ENCODE results near the gene TULP3.
"Not testable (repeated sequence)": the region's sequence is repeated elsewhere in the genome, so short reads cannot be mapped to it uniquely, and the experiment has no call there.

The TULP3 gene

GRCh38 chr12:2890388-2891239, at the start of gene TULP3:
TULP3 (plus strand) TSS chr12:2890891; CDS start chr12:2890948, 57 bp downstream.
- DNase-seq = peak; percentile 97 to 98

GRCh38 chr12:2841056-2841650, 49.5 kb upstream of the TULP3 start:
- peak in 1 of 2 experiments; percentile 16 for DNase-seq

GRCh38 chr12:2842948-2843347, 47.7 kb upstream of the TULP3 start:
- DNase-seq = no peak

GRCh38 chr12:2844786-2845185, 45.9 kb upstream of the TULP3 start:
- no peak for DNase-seq

- no peak for DNase-seq
Measured at GRCh38 chr12:2845280-2845679, 45.4 kb upstream of the TULP3 start.

- no peak for DNase-seq
Measured at GRCh38 chr12:2851931-2852330, 38.8 kb upstream of the TULP3 start.

DNA sequence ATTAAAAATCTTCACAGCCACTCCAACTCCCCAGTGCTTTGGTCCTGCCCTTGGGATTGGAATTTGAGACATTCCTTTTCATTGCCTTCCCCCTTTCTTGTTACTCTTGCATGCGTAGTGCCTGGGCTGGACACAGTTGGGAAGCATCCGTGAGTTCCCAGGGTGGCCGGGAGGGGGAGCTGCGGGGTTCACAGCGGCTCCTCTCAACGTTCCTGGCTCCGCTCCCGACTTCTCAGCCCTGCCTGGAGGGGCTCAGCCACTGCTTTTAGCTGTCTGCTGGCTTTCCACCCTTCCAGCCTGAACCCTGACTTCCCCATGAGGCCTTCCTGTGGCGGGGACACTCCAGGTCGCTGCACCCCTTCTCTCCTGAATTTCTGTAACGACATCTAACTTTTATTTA, 37.1 kb upstream of the TULP3 start:
- peak; percentile 35 to 53 for DNase-seq

GRCh38 chr12:2854669-2855453, 35.8 kb upstream of the TULP3 start:
- DNase-seq = no peak

GRCh38 chr12:2855546-2855945, 35.1 kb upstream of the TULP3 start:
- DNase-seq = no peak

- DNase-seq = no peak
Measured at GRCh38 chr12:2856051-2856450, 34.6 kb upstream of the TULP3 start.

DNA sequence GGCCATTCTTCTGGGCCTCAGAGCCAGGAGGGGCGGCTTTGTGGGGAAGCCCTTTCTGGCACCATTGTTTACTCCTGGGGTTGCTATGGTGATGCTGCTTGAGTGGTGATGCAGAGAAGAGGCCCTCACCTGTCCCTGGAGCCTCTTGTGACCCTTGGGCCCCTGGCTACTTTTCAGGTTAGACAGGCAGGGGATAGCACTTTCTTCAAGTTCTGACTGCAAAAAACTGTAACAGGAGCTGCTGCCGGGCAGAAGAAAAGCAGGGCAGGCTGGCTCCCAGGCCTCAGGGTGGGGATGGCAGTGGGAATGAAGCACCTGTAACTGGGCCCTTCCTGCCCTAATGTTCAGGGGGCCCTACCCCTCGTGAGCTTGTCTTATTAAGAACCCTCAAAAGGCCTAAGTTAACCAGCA, 33.7 kb upstream of the TULP3 start, which contains the start of gene TEX52:
Gene TEX52, minus strand, starts transcription at position 19 of the 411 bp plus-strand sequence. Its CDS starts 13 bp downstream, at position 6.
- DNase-seq = no peak

- no peak for DNase-seq
Measured at GRCh38 chr12:2857576-2857975, 33.1 kb upstream of the TULP3 start.

DNA sequence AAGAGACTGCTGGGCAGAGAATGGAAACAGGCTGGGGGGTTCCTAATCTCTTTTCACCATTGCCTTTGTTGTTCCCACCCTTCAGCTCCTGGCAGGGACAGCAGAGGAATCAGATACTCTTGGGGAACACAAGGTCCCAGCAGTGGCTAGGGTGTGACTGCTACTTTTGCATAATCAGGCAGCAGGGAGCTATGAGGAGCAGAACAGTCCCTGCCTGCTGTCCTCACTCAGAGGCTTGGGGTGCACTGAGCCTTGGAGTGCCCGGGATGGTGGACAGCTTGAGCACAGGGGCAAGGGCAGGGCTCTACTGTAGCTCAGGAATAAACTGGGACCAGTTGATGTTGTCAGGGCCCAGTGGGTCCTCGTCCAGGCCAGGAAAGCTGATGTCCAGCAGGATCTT, 32.4 kb upstream of the TULP3 start:
- no peak for DNase-seq

GRCh38 chr12:2858944-2859421, 31.7 kb upstream of the TULP3 start:
- no peak for DNase-seq

GRCh38 chr12:2860170-2860569, 30.5 kb upstream of the TULP3 start:
- no peak for DNase-seq

DNA sequence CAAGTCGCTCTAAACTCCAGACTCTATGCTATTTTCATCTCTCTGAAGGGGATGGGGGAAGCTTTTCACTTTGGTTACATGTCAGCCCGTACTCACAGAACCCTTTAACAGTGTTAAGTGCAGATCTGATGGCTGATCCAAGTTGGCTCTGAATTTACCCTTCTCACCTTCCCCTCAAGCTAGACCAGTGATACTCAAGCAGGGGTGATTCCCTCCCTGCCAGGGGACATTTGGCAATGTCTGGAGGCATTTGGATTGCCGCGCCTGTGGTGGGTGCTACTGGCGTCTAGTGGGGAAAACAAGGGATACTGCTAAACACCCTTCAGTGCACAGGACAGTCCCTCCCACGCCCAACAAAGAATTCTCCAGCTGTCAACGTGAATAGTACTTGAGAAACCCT, 27.8 kb upstream of the TULP3 start:
- DNase-seq = no peak

GRCh38 chr12:2863402-2863801, 27.3 kb upstream of the TULP3 start:
- DNase-seq = not testable (repeated sequence)

GRCh38 chr12:2864198-2864597, 26.5 kb upstream of the TULP3 start:
- no peak for DNase-seq

DNA sequence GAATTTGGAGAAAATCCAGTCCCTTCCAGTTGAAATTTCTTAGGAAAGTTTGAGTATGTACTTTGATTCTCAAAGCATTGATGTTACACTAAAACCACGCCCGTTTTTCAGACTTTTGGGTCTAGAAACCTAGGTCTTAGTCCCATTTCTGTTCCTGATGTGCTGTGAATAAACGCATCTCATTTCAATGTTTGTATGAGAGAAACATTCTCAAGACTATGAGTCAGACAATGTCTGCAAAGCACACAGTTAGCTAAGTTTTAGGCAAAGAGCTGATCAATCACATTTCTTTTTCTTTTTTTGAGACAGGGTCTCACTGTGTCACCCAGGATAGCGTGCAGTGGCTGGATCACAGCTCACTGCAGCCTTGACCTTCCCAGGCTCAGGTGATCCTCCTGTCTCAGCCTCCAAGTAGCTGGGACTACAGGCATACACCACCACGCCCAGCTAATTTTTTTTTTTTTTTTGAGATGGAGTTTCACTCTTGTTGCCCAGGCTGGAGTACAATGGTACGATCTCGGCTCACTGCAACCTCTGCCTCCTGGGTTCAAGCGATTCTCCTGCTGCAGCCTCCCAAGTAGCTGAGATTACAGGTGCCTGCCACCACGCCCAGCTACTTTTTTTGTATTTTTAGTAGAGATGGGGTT, 21.6 kb upstream of the TULP3 start:
- DNase-seq = not testable (repeated sequence)

DNA sequence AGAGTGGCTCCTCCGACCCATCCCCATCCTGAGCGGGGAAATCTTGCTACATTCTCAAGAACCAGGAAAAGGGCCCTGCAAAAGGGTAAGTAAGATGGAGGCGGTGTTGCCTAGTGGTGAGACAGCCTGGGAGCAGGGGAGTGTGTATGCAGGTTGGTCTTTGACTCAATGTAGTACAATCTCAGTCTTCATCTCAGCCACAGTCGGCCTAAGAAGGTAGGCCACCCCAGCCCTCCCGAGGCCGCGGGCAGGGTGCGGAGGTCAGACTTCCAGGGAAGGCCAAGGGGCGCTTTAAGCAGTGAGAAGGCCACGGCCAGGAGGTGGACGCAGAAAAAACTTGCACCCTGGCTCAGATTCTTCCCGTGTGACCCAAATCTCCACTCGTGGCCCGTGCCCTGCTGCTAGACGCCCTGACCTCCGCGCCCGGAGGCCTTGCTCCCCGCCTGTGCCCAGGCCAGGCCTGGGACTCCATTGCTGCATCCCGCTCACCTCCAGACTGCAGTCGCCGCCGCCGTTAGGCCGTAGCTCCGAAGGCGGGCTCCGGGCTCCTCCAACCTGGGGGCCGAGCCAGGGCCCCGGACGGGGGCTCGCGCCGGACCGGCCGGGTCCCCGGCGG, 14.2 kb upstream of the TULP3 start:
- peak in 1 of 2 experiments; percentile 36 for DNase-seq

DNA sequence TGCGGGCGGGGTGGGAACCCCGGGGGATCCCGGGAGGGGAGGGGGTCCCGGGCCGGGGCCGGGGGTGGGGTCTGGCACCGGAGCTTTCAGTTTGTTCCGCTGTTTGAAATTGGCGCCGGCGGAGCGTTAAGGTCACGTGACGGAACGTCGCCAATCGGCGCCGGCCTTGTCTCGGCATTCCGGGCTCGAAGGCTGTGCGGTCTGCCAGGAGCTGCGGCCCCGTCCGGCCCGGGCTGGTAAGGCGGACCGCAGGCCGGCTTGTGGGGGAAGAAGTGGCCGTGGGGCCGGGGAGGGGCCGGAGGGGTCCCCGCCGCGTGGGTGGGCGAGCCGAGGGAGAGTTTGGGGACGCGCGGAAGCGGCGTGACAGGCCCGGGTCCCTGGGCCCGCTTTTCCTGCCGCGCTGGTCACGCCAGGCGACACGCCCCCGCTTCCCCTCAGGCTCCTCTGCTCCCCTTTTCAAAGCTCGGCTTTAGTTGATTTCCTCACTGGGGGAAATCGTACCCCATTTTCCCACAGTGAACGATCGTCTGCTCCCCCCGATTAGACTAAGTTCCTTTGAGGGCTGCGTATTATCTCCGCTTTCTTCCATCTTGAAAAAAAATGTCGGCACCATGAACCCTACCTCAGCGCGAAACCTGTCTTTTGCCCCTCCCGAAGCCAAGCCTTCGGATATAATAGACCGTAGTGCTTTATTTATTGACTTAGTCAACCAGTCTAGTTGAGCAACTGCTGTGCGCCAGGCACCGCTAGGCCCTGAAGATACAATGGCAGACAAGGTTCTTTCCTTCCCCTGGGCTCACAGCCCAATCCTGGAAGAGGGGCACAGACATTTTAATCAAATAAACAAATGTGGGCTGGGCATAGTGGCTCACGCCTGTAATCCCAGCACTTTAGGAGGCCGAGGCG, 13.4 kb upstream of the TULP3 start, which contains the start of the genes FOXM1 and RHNO1:
Gene FOXM1, minus strand, starts transcription at position 128 of the 906 bp plus-strand sequence. CDS start 2,696 bp downstream, outside the sequence.
Gene RHNO1, plus strand, starts transcription at position 177 of the 906 bp plus-strand sequence. CDS start 8,144 bp downstream, outside the sequence.
- peak; percentile 83 to 89 for DNase-seq

Data from NCI-H2081 (cell line).